ENCODE data around the gene GALNT17. TPM values are rescaled to one million over a fixed set of nuclear protein-coding genes. Genes with fewer than 3 reads are reported as not detected.

GALNT17 gene
- total RNA-seq, 1 donor from 2014 or later = 20.2 TPM

GRCh38 chr7:71521506-71521905 is 389.6 kb downstream of the GALNT17 start:
- Mint-ChIP-seq H3K4me3 (no peak overlapping the region), H3K27ac (no peak overlapping the region), H3K9me3 (peaks cover 12% of the 10 kb centered on the region), H3K36me3 (peaks cover 8% of the 10 kb centered on the region), H3K4me1 (ENCODE audit: unreplicated experiment) (no peaks in the 10 kb centered on the region), H3K27me3 (no peaks in the 10 kb centered on the region)
- no peak for TF ChIP-seq CTCF (conservative IDR thresholded peaks at IDR 0.05)
- DNase-seq (ENCODE audit: extremely low spot score, unreplicated experiment) = no peak

- no peak overlapping the region for H3K4me3 Mint-ChIP-seq
- no peaks in the 10 kb centered on the region for H3K27me3 Mint-ChIP-seq
- DNase-seq (ENCODE audit: extremely low spot score, unreplicated experiment) = no peak
- peaks cover 11% of the 10 kb centered on the region for H3K36me3 Mint-ChIP-seq
- no peaks in the 10 kb centered on the region for H3K9me3 Mint-ChIP-seq
- no peak for TF ChIP-seq CTCF (conservative IDR thresholded peaks at IDR 0.05)
- no peak overlapping the region for H3K27ac Mint-ChIP-seq
- no peaks in the 10 kb centered on the region for H3K4me1 Mint-ChIP-seq (ENCODE audit: unreplicated experiment)
These were observed 394.2 kb downstream of the GALNT17 start for GRCh38 chr7:71526106-71526505.

GRCh38 chr7:71527213-71527612 is 395.3 kb downstream of the GALNT17 start:
- no peak for DNase-seq (ENCODE audit: extremely low spot score, unreplicated experiment)
- H3K4me3 Mint-ChIP-seq = no peak overlapping the region
- no peaks in the 10 kb centered on the region for H3K9me3 Mint-ChIP-seq
- H3K27ac Mint-ChIP-seq = no peak overlapping the region
- H3K36me3 Mint-ChIP-seq = peaks cover 5% of the 10 kb centered on the region
- no peak for TF ChIP-seq CTCF (conservative IDR thresholded peaks at IDR 0.05)
- no peaks in the 10 kb centered on the region for H3K4me1 Mint-ChIP-seq (ENCODE audit: unreplicated experiment)
- H3K27me3 Mint-ChIP-seq = no peaks in the 10 kb centered on the region

- TF ChIP-seq CTCF (conservative IDR thresholded peaks at IDR 0.05) = no peak
- no peaks in the 10 kb centered on the region for H3K36me3 Mint-ChIP-seq
- no peak overlapping the region for H3K4me3 Mint-ChIP-seq
- H3K9me3 Mint-ChIP-seq = no peaks in the 10 kb centered on the region
- no peak overlapping the region for H3K27ac Mint-ChIP-seq
- DNase-seq (ENCODE audit: extremely low spot score, unreplicated experiment) = no peak
- H3K4me1 Mint-ChIP-seq (ENCODE audit: unreplicated experiment) = peaks cover 11% of the 10 kb centered on the region
- H3K27me3 Mint-ChIP-seq = peaks cover 6% of the 10 kb centered on the region
These were observed 403.7 kb downstream of the GALNT17 start for GRCh38 chr7:71535616-71536015.

- Mint-ChIP-seq H3K27ac (no peak overlapping the region), H3K4me3 (no peak overlapping the region)
These were observed 406.3 kb downstream of the GALNT17 start for GRCh38 chr7:71538210-71538609.

More at GRCh38 chr7:71538210-71538609, 406.3 kb downstream of the GALNT17 start:
- Mint-ChIP-seq H3K27me3 (peaks cover 6% of the 10 kb centered on the region), H3K36me3 (no peaks in the 10 kb centered on the region), H3K4me1 (ENCODE audit: unreplicated experiment) (peaks cover 18% of the 10 kb centered on the region), H3K9me3 (no peaks in the 10 kb centered on the region)
- TF ChIP-seq CTCF (conservative IDR thresholded peaks at IDR 0.05) = no peak
- DNase-seq (ENCODE audit: extremely low spot score, unreplicated experiment) = no peak
